HG02588 (cell line): ENCODE data around the gene CENPM.
"Not testable (repeated sequence)": the region's sequence is repeated elsewhere in the genome, so short reads cannot be mapped to it uniquely, and the experiment has no call there.

Source experiments
- ATAC-seq: cut with Tn5 transposase; IDR thresholded peaks from one replicate; pipeline ENCODE4 v1.9.1; 2021; ENCODE audit warnings: mild to moderate bottlenecking, moderate library complexity; ENCODE audit not compliant: unreplicated experiment

CENPM gene

DNA sequence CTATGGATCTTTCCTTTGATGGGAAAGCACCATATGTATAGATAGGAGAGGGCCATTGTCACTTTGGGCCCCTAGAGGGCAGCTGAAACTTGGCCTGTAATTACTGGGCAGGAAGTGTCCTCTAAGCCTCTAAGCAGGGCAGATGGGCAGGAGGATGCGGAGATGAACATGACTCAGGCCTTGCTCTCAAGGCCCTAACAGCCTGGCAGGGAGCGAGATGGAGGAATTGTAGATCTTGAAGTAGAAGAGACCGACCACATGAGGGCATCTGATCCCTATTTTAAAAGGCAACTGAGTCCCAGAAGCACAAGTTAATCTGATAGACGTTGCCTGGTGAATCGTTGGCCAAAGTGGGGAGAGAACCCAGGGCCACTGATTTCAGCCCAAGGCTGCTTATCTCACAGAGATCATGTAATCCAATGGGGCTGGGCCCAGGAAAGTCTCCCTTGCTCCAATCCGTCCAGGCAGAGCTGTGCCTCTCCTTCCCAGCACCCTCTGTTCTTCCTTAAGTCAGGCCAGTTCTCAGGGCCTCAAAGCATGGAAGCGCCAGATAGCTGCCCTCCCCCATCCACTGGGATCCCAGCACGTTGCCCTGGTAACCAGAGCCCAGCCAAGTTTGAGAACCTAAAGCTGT, 19.8 kb upstream of the CENPM start:
- ATAC-seq, result no peak

- ATAC-seq, result no peak
These were observed 19.3 kb upstream of the CENPM start for GRCh38 chr22:41966225-41966606.

DNA sequence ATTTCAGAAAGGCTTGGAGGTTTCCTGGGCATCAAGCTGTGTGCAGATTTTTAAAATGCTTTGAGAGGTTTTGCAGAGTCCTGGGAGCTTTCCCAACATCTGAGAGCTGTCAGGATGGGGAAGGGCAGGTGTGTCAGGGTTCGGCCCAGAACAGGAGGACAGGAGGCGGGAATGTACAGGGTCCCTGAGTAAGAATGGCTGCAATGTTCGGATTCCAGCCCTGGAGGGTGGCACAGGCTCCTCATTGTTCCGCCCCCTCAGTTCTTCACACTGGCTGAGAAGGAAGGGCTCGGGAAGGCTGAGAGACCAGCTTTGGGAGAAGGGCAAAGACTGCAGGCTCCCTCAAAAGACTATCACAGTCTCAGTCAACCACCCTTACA, 17.1 kb upstream of the CENPM start:
- no peak for ATAC-seq

GRCh38 chr22:41963453-41964111, 16.6 kb upstream of the CENPM start:
- no peak for ATAC-seq

GRCh38 chr22:41957941-41958556, 11.1 kb upstream of the CENPM start:
- no peak for ATAC-seq

DNA sequence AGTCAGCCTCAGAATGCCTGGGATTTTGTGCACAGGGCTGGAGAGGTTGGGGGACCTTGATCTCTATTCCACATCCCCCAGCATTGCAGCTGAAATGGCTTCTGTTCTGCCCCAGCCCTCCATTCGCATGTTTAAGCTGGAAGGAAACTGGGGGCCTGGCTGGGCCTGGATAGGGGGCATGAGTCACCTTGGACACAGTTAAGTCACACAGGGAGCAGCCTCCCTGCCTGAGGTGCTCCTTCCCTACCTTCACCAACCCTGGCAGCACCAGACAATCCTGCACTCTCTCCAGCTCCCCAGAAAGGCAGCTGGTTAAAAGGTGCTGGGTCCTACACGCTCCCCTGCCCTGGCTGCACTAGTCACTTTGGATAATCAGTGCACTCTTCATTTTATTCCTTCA, 5.8 kb upstream of the CENPM start:
- ATAC-seq, result no peak

DNA sequence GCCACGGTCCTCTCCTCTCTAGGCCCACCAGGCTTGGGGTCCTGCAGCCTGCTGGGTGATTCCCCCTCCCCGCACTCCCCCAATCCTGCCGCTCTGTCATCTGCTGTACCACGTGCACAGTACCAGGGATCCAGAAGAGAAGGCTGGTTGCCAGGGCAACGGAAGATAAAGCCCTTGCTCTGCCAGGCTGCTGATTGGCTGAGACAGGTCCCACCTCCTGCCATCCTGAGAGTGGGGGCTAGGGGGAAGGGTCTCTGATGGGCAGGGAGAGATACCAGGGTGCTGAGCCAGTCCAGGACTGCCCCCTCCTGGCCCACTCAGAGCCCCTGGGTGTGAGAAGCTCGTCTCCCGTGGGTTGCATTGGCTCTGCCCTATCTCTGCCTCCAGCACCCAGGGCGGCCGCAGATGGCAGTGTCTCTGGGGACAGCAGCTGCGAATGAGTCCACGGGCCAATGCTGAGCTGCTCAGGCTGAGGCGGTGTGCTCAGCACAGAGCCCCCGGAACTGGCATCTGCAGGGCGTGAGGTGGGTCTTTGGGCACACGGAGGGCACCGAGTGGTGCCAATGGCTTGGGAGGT, 5.0 kb upstream of the CENPM start, which contains the start of gene SMIM45:
Gene SMIM45, plus strand, starts transcription at position 253 of the 577 bp plus-strand sequence.
- no peak for ATAC-seq

- no peak for ATAC-seq
These were observed 2.5 kb upstream of the CENPM start for GRCh38 chr22:41949297-41949965.

- ATAC-seq, result not testable (repeated sequence)
These were observed 2.0 kb upstream of the CENPM start for GRCh38 chr22:41948928-41949296.

GRCh38 chr22:41948142-41948541, 1.2 kb upstream of the CENPM start:
- no peak for ATAC-seq

DNA sequence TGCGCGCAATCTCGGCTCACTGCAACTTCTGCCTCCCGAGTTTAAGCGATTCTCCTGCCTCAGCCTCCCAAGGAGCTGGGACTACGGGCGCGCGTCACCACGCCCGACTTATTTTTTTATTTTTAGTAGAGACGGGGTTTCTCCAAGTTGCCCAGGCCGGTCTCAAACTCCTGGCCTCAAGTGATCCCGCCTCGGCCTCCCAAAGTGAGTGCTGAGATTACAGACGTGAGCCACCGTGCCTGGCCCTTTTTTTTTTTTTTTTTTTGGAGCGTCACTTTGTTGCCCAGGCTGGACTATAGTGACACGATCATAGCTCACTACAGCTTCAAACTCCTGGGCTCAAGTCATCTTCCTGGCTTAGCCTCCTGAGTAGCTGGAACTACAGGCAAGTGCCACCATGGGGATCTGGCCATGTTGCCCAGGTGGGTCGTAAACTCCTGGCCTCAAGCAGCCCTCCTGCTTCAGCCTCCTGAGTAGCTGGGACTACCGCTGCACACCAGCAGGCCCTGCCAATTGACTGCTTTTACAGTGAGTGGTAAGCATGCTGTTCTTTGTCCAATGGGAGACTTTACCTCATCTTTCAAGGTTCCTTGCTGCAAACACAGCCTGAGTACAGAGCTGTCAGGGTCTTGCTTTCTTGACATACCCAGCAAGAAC, 600 bp upstream of the CENPM start:
- no peak for ATAC-seq

- no peak for ATAC-seq
These were observed 3.2 kb downstream of the CENPM start for GRCh38 chr22:41943661-41944209.

GRCh38 chr22:41940832-41941765, 5.9 kb downstream of the CENPM start:
- ATAC-seq, result peak; percentile 33

DNA sequence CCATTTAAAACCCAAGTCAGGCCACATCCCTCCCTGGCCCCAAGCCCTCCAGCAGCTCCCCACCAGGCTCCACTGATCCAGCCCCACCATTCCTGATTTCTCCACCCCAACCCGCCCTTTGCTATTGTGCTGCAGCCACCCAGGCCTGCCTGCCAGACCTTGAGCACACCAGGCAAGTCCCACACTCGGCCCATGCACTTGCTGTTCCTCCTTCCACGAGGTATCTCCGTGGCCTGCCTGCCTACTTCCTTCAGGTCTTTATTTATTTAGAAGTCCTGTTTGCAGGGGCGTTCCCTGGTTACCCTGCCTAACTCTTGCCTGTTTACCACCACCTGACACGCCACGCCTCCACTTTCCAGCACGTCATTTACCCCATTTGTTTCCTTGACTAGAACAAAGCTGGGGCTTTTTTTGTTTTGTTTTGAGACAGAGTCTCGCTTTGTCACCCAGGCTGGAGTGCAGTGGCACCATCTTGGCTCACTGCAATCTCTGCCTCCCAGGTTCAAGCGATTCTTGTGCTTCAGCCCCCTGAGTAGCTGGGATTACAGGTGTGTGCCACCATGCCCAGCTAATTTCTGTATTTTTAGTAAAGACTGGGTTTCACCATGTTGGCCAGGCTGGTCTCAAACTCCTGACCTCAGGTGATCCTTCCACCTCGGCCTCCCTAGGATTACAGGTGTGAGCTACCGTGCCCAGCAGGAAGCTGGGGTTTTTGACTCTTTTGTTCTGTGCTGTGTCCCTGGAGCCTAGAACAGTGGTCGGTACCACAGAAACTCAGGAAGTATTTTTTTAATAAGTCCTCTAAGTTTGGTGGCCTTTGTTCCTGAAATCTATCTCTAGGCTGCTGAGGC, 6.7 kb downstream of the CENPM start:
- ATAC-seq, result peak; percentile 45

GRCh38 chr22:41936894-41937169, 10.1 kb downstream of the CENPM start:
- ATAC-seq, result no peak

GRCh38 chr22:41935509-41935908, 11.4 kb downstream of the CENPM start:
- no peak for ATAC-seq

DNA sequence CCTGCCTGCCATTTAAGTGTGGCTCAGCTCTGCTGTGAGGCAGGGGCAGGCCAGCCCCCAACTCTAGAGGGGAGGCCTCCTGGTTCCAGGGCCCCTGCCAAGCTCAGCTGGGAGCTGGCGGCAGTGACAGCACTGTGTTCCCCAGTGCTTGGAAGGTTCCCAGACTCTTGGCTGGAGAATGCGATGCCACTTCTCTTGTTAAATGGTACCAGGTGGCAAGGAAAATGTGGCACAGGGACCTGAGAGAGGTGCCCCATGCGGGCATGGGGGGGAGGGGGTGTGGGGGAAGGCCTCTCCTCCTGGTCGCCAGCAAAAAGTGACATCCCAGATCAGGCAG, 12.0 kb downstream of the CENPM start:
- no peak for ATAC-seq

DNA sequence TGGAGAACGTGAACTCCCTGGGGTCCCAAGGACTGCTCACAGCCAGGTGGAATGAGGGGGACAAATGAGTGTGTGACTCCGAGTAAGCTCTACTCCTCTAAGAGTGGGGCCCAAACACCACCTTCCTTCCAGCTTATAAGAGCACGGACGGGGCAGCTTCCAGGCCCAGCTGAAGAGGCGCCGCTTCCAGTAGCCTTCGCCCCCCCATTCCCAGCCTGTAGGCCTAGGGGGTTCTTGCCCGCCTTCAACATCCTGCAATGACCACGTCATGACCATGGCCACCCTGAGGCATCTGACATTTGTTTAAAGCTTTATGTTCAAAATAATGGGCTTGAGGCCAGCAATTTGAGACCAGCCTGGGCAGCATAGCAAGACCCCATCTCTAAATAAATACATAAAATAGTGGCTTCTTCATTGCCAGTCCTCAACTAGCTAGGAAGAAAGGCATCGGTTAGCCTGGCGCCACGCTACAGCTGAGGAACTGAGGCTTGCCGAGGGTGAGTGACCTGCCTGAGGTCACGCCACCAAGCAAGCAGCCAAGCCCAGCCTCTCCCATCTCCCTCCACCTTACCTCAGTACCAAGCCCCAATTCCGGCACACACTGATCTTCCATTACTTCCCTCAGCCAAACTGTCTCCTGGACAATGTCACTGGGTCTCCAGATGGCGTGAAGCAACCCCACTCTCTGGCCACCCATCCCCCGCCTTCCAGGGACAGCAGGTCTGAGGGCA, 12.5 kb downstream of the CENPM start:
- no peak for ATAC-seq
